HG03066 (cell line): Measurements from ENCODE around the gene ACR.
"Not testable (repeated sequence)": the region's sequence is repeated elsewhere in the genome, so short reads cannot be mapped to it uniquely, and the experiment has no call there.

Experiments used
- ATAC-seq: cut with Tn5 transposase; IDR thresholded peaks from one replicate; pipeline ENCODE4 v1.9.1; 2021; ENCODE audit warnings: low read depth; ENCODE audit not compliant: unreplicated experiment

The ACR gene

GRCh38 chr22:50730941-50731661 lies 6.9 kb upstream of the ACR start:
- ATAC-seq = no peak

- no peak for ATAC-seq
Observed at GRCh38 chr22:50731811-50732624, 6.0 kb upstream of the ACR start.

GRCh38 chr22:50732681-50733080 lies 5.3 kb upstream of the ACR start:
- no peak for ATAC-seq

- no peak for ATAC-seq
Observed at GRCh38 chr22:50733521-50734342, 4.3 kb upstream of the ACR start.

- no peak for ATAC-seq
Observed at GRCh38 chr22:50734343-50734771, 3.6 kb upstream of the ACR start.

GRCh38 chr22:50734986-50735738 lies 2.8 kb upstream of the ACR start:
- ATAC-seq = no peak

GRCh38 chr22:50735739-50736030 lies 2.3 kb upstream of the ACR start:
- ATAC-seq = no peak

GRCh38 chr22:50738649-50739227 lies 734 bp downstream of the ACR start:
- ATAC-seq = no peak

GRCh38 chr22:50739279-50739691 lies 1.3 kb downstream of the ACR start:
- no peak for ATAC-seq

GRCh38 chr22:50739894-50740293 lies 1.9 kb downstream of the ACR start:
- ATAC-seq = no peak

GRCh38 chr22:50740714-50741113 lies 2.7 kb downstream of the ACR start:
- ATAC-seq = not testable (repeated sequence)

- ATAC-seq = not testable (repeated sequence)
Observed at GRCh38 chr22:50744424-50744823, 6.4 kb downstream of the ACR start.

GRCh38 chr22:50747521-50747920 lies 9.5 kb downstream of the ACR start:
- ATAC-seq = not testable (repeated sequence)

- not testable (repeated sequence) for ATAC-seq
Observed at GRCh38 chr22:50748630-50749029, 10.6 kb downstream of the ACR start.

- not testable (repeated sequence) for ATAC-seq
Observed at GRCh38 chr22:50749302-50750074, 11.5 kb downstream of the ACR start.

GRCh38 chr22:50755251-50755650 lies 17.2 kb downstream of the ACR start:
- not testable (repeated sequence) for ATAC-seq

- not testable (repeated sequence) for ATAC-seq
Observed at GRCh38 chr22:50756406-50756805, 18.4 kb downstream of the ACR start.

GRCh38 chr22:50756949-50757491 lies 19.0 kb downstream of the ACR start:
- ATAC-seq = not testable (repeated sequence)
